KMS-11 (cell line): ENCODE measurements around the gene SACM1L.

Source experiments
- H2AFZ ChIP-seq: fragments of 200-600 bp; sonication (generic); 2 replicates; pipeline ENCODE4 v1.6.1; 2016; ENCODE audit warnings: antibody characterized with exemption, mixed run types, low read depth
- H3K27ac ChIP-seq: fragments of 200-600 bp; sonication (generic); 2 replicates; pipeline ENCODE4 v1.6.1; 2016; ENCODE audit warnings: mild to moderate bottlenecking, mixed run types
- H3K27me3 ChIP-seq: fragments of 200-600 bp; sonication (generic); 2 replicates; pipeline ENCODE4 v1.6.1; 2017; ENCODE audit warnings: mild to moderate bottlenecking, low read depth, mixed run types, moderate library complexity; ENCODE audit not compliant: insufficient read depth
- H3K36me3 ChIP-seq: fragments of 200-600 bp; sonication (generic); 2 replicates; pipeline ENCODE4 v1.6.1; 2017; ENCODE audit warnings: mild to moderate bottlenecking, mixed run types; ENCODE audit not compliant: insufficient read depth
- H3K4me1 ChIP-seq: fragments of 200-600 bp; sonication (generic); 2 replicates; pipeline ENCODE4 v1.6.1; 2016; ENCODE audit warnings: mild to moderate bottlenecking, low read depth, mixed run types; ENCODE audit not compliant: poor library complexity, severe bottlenecking
- H3K4me2 ChIP-seq: fragments of 200-600 bp; sonication (generic); 2 replicates; pipeline ENCODE4 v1.7.0; 2016; ENCODE audit warnings: mild to moderate bottlenecking, mixed run types
- H3K4me3 ChIP-seq: fragments of 200-600 bp; sonication (generic); IDR thresholded peaks from 2 replicates; pipeline ENCODE4 v1.6.1; 2017; ENCODE audit warnings: low read depth, low read length, mixed read lengths; ENCODE audit not compliant: insufficient read depth
- H3K79me2 ChIP-seq: fragments of 200-600 bp; sonication (generic); 2 replicates; pipeline ENCODE4 v1.6.1; 2016; ENCODE audit warnings: low read depth, mixed run types; ENCODE audit not compliant: insufficient read depth
- H3K9ac ChIP-seq: fragments of 200-600 bp; sonication (generic); 2 replicates; pipeline ENCODE4 v1.6.1; 2016; ENCODE audit warnings: mild to moderate bottlenecking, mixed run types
- H4K20me1 ChIP-seq: fragments of 200-600 bp; sonication (generic); 2 replicates; pipeline ENCODE4 v1.6.1; 2016; ENCODE audit warnings: mild to moderate bottlenecking, mixed run types; ENCODE audit not compliant: insufficient read depth
- TF ChIP-seq, protein P1 (sequence below): fragments of 200-600 bp; sonication (generic); conservative IDR thresholded peaks from 2 replicates; pipeline ENCODE4 v1.6.1; 2017; ENCODE audit warnings: low read depth, mild to moderate bottlenecking, antibody characterized with exemption, low read length, moderate library complexity, mixed read lengths

SACM1L gene

DNA sequence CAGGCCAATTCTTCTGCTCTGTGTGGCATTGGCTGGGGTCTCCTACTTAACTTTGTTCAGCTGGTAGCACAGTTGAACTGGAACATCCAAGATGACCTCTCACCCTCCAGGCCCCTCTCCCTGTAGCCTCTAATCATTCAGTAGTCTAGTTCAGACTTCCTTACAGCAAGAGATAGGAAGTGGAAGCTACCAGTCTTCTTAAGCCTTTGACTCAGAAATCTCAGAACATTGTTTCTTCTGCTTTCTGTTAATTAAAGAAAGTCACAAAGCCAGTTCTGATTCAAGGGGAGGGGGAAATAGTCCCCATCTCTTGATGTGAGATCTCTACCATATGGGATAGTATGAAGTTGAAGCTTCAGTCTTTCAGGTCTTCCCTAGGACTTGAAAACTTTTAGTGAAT lies 18.8 kb upstream of the SACM1L start:
- no peaks in the 10 kb centered on the region for H4K20me1 ChIP-seq
- no peaks in the 10 kb centered on the region for H3K36me3 ChIP-seq
- H3K4me1 ChIP-seq = peaks cover 29% of the 10 kb centered on the region
- no peak overlapping the region for H3K9ac ChIP-seq
- no peaks in the 10 kb centered on the region for H3K27me3 ChIP-seq
- TF ChIP-seq, protein P1, sequence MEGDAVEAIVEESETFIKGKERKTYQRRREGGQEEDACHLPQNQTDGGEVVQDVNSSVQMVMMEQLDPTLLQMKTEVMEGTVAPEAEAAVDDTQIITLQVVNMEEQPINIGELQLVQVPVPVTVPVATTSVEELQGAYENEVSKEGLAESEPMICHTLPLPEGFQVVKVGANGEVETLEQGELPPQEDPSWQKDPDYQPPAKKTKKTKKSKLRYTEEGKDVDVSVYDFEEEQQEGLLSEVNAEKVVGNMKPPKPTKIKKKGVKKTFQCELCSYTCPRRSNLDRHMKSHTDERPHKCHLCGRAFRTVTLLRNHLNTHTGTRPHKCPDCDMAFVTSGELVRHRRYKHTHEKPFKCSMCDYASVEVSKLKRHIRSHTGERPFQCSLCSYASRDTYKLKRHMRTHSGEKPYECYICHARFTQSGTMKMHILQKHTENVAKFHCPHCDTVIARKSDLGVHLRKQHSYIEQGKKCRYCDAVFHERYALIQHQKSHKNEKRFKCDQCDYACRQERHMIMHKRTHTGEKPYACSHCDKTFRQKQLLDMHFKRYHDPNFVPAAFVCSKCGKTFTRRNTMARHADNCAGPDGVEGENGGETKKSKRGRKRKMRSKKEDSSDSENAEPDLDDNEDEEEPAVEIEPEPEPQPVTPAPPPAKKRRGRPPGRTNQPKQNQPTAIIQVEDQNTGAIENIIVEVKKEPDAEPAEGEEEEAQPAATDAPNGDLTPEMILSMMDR = no peak
- H3K4me3 ChIP-seq = no peak overlapping the region
- H3K79me2 ChIP-seq = no peaks in the 10 kb centered on the region
- no peak overlapping the region for H3K4me2 ChIP-seq
- no peak overlapping the region for H3K27ac ChIP-seq
- H2AFZ ChIP-seq = no peak overlapping the region

DNA sequence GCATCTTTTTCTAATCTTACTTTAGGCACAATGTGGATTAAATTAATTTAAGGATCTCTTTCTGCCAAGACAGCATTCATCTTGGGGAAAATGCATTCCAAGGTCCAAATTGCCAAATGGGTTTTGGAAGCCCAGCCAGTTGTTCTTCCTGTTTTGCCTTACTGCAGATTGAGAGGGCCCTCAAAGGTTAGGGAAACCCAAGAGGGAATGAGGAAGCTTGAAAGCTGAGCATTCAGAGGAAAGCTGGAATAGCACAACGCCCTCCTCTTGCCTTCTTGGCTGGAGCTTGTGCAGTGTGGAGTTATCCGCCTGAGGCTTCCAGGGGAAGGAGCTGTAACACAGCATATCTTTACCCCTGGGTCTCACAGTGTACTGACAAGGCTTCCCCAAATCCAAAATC lies 18.2 kb upstream of the SACM1L start:
- no peak overlapping the region for H3K9ac ChIP-seq
- H3K27me3 ChIP-seq = no peaks in the 10 kb centered on the region
- H3K4me3 ChIP-seq = no peak overlapping the region
- H3K4me2 ChIP-seq = no peak overlapping the region
- no peaks in the 10 kb centered on the region for H3K79me2 ChIP-seq
- TF ChIP-seq, protein P1 = no peak
- peaks cover 23% of the 10 kb centered on the region for H3K4me1 ChIP-seq
- H3K36me3 ChIP-seq = no peaks in the 10 kb centered on the region
- no peak overlapping the region for H3K27ac ChIP-seq
- no peaks in the 10 kb centered on the region for H4K20me1 ChIP-seq
- no peak overlapping the region for H2AFZ ChIP-seq

DNA sequence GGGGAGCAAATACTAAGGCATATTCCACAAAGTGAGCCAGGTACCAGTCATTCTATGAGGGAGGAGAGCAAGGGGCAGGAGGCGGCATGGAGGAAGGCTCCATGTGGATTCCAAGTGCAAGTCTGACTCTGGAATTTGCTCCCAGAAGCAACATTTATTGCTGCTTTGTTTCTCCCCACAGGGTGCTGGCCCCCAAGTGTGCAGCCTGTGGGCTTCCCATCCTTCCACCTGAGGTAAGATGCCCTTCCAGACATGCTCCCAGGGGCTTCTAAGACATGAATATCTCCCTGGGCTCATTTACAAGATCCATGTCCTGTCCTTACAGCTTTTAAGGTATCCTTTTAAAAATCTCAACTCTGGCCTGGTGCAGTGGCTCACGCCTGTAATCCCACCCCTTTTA lies 15.9 kb upstream of the SACM1L start:
- TF ChIP-seq, protein P1 = no peak
- Histone ChIP-seq H3K4me2 (no peak overlapping the region), H3K27ac (no peak overlapping the region), H2AFZ (no peak overlapping the region), H3K4me1 (peaks cover under 1% of the 10 kb centered on the region), H3K4me3 (no peak overlapping the region), H3K27me3 (no peaks in the 10 kb centered on the region), H3K36me3 (no peaks in the 10 kb centered on the region), H4K20me1 (no peaks in the 10 kb centered on the region), H3K79me2 (no peaks in the 10 kb centered on the region), H3K9ac (no peak overlapping the region)

DNA sequence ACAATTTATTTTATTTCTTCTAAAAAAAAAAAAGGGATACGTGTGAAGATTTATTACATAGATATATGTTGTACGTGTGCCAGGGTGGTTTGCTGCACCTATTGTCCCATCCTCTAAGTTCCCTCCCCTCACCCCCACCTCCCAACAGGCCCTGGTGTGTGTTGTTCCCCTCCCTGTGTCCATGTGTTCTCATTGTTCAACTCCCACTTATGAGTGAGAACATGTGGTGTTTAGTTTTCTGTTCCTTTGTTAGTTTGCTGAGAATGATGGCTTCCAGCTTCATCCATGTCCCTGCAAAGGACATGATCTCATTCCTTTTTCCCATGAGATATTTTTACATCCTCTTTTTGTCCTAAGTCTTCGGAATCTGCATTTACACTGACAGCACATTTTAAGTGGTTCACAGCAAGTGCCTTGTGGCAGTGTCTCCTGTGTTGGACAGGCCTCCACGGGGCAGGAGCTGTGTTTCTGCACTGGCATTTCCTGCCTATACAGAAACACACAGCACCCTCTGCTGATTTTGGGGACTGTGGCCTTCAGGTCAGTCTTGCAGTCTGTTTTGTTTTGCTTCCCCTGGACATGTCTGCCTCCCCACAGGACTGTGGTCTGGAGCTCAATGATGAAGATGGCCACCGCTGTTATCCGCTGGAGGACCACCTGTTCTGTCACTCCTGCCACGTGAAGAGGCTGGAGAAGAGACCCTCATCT lies 12.7 kb upstream of the SACM1L start:
- Histone ChIP-seq H3K27ac (no peak overlapping the region), H4K20me1 (no peaks in the 10 kb centered on the region), H3K27me3 (no peaks in the 10 kb centered on the region), H3K4me2 (no peak overlapping the region), H3K4me3 (no peak overlapping the region), H3K79me2 (no peaks in the 10 kb centered on the region), H3K4me1 (no peaks in the 10 kb centered on the region), H2AFZ (no peak overlapping the region), H3K36me3 (no peaks in the 10 kb centered on the region), H3K9ac (no peak overlapping the region)
- TF ChIP-seq, protein P1 = no peak
